Daoy (cell line): ENCODE measurements around the gene PDK2. TPM values are rescaled to one million over a fixed set of nuclear protein-coding genes. Genes with fewer than 3 reads are reported as not detected.
"Not testable (repeated sequence)": the region's sequence is repeated elsewhere in the genome, so short reads cannot be mapped to it uniquely, and the experiment has no call there.

Experiments
- DNase-seq: peaks from one replicate; pipeline ENCODE4 v3.0.0-alpha.2; 2015; ENCODE audit warnings: low read depth
- total RNA-seq: library from RNA; depleted of rRNA; stranded (reverse); fragments of >200 nt; shearing (Covaris generic); gene quantifications from 2 replicates; pipeline ENCODE4 v1.2.3, GENCODE V29; 2014

Gene PDK2
- total RNA-seq, 1 experiment from 2014 or later: 5.7 TPM

- no peak for DNase-seq
These were observed 36.7 kb upstream of the PDK2 start for GRCh38 chr17:50058296-50058953.

DNA sequence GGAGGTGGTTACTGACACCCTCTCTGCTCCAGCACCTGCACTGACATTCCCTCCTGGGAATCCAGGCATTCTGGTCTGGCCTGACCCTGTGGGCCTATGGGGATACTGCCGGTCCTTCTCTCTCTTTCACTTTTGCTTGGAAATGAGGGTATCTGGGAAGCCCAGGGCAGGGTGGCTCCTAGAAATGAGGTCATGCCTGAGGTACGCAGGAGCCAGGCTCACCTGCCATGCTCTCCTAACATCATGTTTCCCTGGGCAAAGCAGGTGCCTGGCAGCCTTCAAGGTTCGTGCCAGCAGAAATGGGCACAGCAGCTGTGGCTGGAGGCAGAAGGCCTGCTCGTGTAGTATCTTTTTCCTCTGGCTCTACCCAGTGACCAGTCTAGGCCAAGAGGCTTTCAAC, 35.9 kb upstream of the PDK2 start:
- no peak for DNase-seq

DNA sequence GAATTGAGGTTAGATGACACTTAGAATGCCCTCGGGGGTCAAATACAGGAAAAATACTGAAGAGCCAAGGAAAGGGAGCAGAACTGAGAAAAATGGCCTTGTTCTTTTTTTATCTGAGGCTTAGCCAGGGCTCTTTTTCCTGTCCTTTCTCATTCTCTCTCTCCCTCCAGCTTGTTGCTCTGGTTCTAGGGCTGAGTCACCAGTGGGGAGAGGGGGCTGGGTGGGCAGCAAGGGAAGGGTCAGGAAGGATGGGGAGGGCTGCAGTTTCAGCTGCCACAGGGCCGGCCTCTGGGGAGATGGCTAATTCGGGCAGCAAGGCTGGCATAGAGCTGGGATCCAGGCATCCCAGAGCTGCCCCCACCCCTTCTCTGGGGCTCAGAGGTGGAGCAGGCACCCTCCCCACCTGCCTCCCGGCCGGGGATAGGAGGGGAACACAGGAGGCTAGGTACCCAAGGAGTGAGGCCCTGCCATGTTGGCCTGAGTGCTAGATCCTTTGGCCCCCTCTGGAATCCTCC, 35.3 kb upstream of the PDK2 start:
- no peak for DNase-seq

GRCh38 chr17:50060951-50061712, 34.0 kb upstream of the PDK2 start:
- no peak for DNase-seq

DNA sequence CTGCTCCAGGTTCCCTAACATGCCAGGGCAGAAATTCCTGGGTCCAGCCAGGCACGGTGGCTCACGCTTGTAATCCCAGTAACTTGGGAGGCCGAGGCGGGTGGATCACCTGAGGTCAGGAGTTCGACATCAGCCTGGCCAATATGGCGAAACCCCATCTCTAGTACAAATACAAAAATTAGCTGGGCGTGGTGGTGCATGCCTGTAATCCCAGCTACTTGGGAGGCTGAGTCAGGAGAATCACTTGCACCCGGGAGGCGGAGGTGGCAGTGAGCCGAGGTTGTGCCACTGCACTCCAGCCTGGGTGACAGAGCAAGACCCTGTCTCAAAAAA, 33.5 kb upstream of the PDK2 start:
- DNase-seq: not testable (repeated sequence)

GRCh38 chr17:50062293-50063243, 32.6 kb upstream of the PDK2 start:
- peak; percentile 95 for DNase-seq

- peak; percentile 64 for DNase-seq
These were observed 31.4 kb upstream of the PDK2 start for GRCh38 chr17:50063561-50064252.

DNA sequence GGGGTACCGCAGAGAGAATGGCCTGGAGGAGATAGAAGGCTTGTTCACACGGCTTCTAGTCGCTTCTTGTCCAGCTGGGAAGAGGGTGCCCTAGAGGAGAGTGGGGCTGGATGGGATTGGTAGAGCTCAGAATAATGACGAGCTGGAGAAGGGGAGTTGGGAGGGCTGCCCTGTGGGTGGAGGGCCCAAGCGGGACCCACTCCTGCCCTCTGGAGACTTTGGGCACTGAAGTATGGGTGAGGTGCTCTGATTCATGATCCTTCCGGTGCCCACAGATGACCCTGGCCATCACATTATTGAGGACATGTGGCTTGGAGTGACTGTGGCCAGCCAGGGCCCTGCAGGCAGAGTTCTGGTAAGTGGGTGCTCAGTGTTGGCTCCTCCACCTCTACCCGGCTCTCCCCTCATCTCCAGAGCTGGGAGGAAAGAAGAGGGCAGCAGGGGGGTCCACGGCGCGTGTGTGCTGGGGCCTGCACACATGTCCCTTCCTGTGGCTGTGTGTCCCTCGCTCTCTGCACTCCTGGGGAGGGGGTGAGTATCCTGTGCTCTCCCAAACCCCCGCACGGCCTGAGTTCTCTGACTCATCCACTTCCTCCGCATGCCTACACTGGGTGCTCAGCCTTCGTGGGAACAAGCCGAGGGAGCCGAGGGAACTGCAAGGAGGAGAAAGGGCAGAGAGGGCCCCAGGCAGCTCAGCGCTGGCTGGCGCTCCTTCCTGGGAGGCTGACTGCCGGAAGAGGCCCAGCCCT, 30.7 kb upstream of the PDK2 start:
- DNase-seq: peak; percentile 98

DNA sequence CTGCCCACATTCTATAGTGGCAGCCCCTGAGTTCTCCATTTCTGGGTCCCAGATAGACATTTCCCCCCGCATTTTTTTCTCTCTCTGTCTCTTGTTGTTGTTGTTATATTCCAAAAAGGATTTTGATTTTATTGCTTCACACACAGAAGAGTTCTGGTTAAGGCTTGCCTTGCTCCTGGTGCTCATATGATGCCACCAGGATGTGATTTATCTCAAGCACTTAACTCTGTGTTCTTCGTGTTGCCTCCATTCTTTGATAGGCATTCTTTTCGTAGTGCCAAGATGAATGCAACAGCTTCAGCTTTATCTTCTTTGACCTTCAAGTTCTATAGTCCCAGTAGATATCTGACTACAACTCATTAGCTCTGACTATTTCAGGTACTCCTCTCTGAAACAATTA, 30.1 kb upstream of the PDK2 start:
- no peak for DNase-seq

GRCh38 chr17:50066995-50067394, 28.2 kb upstream of the PDK2 start:
- DNase-seq: no peak

GRCh38 chr17:50067996-50068395, 27.2 kb upstream of the PDK2 start:
- DNase-seq: no peak

DNA sequence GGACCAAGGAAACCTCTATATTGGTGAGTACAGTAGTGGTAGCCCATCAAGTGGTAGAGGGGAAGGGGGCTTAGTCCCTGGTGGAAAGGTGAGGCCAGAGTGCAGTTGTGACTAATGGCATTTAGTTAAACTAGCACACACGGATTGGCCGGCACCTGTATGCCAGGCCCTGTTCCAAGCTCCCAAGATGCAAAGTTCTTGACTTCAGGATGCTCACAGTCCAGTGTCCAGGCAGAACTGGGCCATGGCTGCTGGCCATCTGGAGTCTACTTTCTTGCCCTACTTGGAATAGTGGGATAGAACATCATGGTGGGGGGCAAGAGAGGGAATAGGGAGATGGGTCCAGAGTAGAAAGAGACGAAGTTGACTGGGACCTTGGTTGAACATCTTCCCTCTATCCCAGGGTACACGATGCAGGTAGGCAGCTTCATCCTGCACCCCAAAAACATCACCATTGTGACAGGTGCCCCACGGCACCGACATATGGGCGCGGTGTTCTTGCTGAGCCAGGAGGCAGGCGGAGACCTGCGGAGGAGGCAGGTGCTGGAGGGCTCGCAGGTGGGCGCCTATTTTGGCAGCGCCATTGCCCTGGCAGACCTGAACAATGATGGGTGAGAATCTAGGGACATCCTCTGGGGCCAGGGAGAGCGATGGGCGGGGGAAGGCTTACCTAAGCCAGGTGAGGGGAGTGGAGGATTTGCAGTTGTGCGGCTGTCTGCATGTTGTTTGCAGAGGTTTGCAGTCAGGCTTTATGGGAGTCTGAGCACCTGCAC, 24.1 kb upstream of the PDK2 start:
- no peak for DNase-seq

- no peak for DNase-seq
These were observed 23.5 kb upstream of the PDK2 start for GRCh38 chr17:50071692-50072091.

- no peak for DNase-seq
These were observed 23.0 kb upstream of the PDK2 start for GRCh38 chr17:50072130-50072529.

GRCh38 chr17:50072925-50073324, 22.2 kb upstream of the PDK2 start:
- no peak for DNase-seq

DNA sequence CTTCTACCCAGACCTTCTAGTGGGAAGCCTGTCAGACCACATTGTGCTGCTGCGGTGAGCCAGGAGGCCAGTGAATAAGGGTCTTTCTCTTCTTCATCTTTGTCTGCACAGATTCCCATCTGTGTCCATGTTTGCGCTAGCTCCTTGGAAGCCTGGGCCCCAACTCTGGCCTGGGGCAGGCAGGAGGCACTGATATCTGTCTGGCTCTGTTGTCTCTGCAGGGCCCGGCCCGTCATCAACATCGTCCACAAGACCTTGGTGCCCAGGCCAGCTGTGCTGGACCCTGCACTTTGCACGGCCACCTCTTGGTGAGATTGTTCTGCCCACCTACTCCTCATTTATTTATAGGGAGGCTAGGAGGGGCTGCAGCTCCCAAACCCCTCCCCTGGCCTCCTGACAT, 20.9 kb upstream of the PDK2 start:
- no peak for DNase-seq

- DNase-seq: no peak
These were observed 19.6 kb upstream of the PDK2 start for GRCh38 chr17:50075446-50076032.

DNA sequence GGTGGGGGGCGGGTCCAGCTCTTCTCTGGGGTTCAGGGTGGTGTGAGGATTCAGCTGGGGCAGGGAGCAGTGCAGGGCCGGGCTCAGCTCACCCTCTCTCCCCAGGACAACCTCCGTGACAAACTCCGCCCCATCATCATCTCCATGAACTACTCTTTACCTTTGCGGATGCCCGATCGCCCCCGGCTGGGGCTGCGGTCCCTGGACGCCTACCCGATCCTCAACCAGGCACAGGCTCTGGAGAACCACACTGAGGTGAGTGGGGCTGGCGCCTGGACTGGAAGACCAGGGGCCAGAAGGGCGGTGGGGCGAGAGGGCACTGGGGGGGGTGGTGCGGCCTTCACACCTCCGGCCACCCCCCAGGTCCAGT, 18.9 kb upstream of the PDK2 start:
- no peak for DNase-seq

DNA sequence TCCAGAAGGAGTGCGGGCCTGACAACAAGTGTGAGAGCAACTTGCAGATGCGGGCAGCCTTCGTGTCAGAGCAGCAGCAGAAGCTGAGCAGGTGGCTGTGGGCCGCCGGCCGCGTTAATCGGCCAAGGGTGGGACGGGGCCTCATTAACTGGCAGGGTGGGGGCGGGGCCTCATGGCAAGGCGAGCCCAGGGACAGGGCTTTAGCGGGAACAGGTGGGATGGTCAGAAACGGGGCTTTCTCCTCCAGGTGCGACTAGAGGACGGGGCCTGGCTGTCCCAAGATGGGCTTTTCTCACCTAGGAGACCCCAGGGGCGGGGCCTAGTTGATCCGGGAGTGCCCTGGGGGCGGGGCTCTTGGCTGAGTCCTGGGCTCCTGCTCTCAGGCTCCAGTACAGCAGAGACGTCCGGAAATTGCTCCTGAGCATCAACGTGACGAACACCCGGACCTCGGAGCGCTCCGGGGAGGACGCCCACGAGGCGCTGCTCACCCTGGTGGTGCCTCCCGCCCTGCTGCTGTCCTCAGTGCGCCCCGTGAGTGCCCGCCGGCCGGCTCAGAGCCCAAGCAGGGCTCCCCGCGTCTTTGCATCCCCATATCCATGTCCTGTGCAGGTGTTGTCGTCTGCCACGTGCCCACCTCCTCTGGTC, 18.4 kb upstream of the PDK2 start:
- DNase-seq: no peak
